Measurements from ENCODE around the gene OLIG3. TPM values are rescaled to one million over a fixed set of nuclear protein-coding genes. Genes with fewer than 3 reads are reported as not detected.

The OLIG3 gene
- total RNA-seq, 4 donors from 2014 or later = not detected

GRCh38 chr6:137531376-137532092 lies 37.3 kb upstream of the OLIG3 start:
- Histone ChIP-seq H3K9me3 (no peaks in the 10 kb centered on the region), H3K36me3 (no peaks in the 10 kb centered on the region), H3K4me1 (no peaks in the 10 kb centered on the region), H3K4me3 (no peak overlapping the region), H3K27me3 (no peaks in the 10 kb centered on the region), H3K27ac (no peak overlapping the region)
- TF ChIP-seq CTCF (IDR thresholded peaks at IDR 0.05) = no peak
- no peak for TF ChIP-seq POLR2A (IDR thresholded peaks at IDR 0.05)
- intact Hi-C loops (cut with DNase I; ENCODE audit: low total_unique reads) = no loop called here
- DNase-seq = no peak

- Histone ChIP-seq H3K9me3 (no peaks in the 10 kb centered on the region), H3K36me3 (no peaks in the 10 kb centered on the region), H3K4me3 (no peak overlapping the region), H3K27me3 (no peaks in the 10 kb centered on the region), H3K27ac (no peak overlapping the region), H3K4me1 (no peaks in the 10 kb centered on the region)
- intact Hi-C loops (cut with DNase I; ENCODE audit: low total_unique reads) = no loop called here
- no peak for DNase-seq
- TF ChIP-seq CTCF (IDR thresholded peaks at IDR 0.05) (no peak), POLR2A (IDR thresholded peaks at IDR 0.05) (no peak)
Measured at GRCh38 chr6:137530404-137530803, 36.2 kb upstream of the OLIG3 start.

GRCh38 chr6:137522831-137523230 lies 28.6 kb upstream of the OLIG3 start:
- no peaks in the 10 kb centered on the region for H3K4me1 ChIP-seq
- no peaks in the 10 kb centered on the region for H3K9me3 ChIP-seq
- H3K27me3 ChIP-seq = peaks cover 0 to 7% of the 10 kb centered on the region in 2 donors
- TF ChIP-seq CTCF (IDR thresholded peaks at IDR 0.05) = no peak
- TF ChIP-seq POLR2A (IDR thresholded peaks at IDR 0.05) = no peak
- DNase-seq = no peak
- no peak overlapping the region for H3K27ac ChIP-seq
- H3K4me3 ChIP-seq = no peak overlapping the region
- intact Hi-C loops (cut with DNase I; ENCODE audit: low total_unique reads) = no loop called here
- H3K36me3 ChIP-seq = no peaks in the 10 kb centered on the region

- no peaks in the 10 kb centered on the region for H3K9me3 ChIP-seq
- peaks cover 0 to 7% of the 10 kb centered on the region in 2 donors for H3K27me3 ChIP-seq
- H3K36me3 ChIP-seq = no peaks in the 10 kb centered on the region
- intact Hi-C loops (cut with DNase I; ENCODE audit: low total_unique reads) = no loop called here
- H3K27ac ChIP-seq = no peak overlapping the region
- DNase-seq = no peak
- no peak overlapping the region for H3K4me3 ChIP-seq
- no peaks in the 10 kb centered on the region for H3K4me1 ChIP-seq
- no peak for TF ChIP-seq CTCF (IDR thresholded peaks at IDR 0.05)
- TF ChIP-seq POLR2A (IDR thresholded peaks at IDR 0.05) = no peak
Measured at GRCh38 chr6:137522198-137522798, 28.1 kb upstream of the OLIG3 start.

- Histone ChIP-seq H3K4me3 (no peak overlapping the region), H3K9me3 (no peaks in the 10 kb centered on the region), H3K27ac (no peak overlapping the region), H3K27me3 (peaks cover 0 to 9% of the 10 kb centered on the region in 2 donors), H3K4me1 (no peaks in the 10 kb centered on the region), H3K36me3 (no peaks in the 10 kb centered on the region)
- intact Hi-C loops (cut with DNase I; ENCODE audit: low total_unique reads) = no loop called here
- DNase-seq = no peak
- no peak for TF ChIP-seq CTCF (IDR thresholded peaks at IDR 0.05)
- no peak for TF ChIP-seq POLR2A (IDR thresholded peaks at IDR 0.05)
Measured at GRCh38 chr6:137520520-137520919, 26.3 kb upstream of the OLIG3 start.

Measured in uterus (tissue), 4 donors.